Measurements from ENCODE around the gene ALG9. TPM values are rescaled to one million over a fixed set of nuclear protein-coding genes. Genes with fewer than 3 reads are reported as not detected.

Gene ALG9
- polyA plus RNA-seq, 3 donors = 7.4 to 7.9 (median 7.8) TPM

DNA sequence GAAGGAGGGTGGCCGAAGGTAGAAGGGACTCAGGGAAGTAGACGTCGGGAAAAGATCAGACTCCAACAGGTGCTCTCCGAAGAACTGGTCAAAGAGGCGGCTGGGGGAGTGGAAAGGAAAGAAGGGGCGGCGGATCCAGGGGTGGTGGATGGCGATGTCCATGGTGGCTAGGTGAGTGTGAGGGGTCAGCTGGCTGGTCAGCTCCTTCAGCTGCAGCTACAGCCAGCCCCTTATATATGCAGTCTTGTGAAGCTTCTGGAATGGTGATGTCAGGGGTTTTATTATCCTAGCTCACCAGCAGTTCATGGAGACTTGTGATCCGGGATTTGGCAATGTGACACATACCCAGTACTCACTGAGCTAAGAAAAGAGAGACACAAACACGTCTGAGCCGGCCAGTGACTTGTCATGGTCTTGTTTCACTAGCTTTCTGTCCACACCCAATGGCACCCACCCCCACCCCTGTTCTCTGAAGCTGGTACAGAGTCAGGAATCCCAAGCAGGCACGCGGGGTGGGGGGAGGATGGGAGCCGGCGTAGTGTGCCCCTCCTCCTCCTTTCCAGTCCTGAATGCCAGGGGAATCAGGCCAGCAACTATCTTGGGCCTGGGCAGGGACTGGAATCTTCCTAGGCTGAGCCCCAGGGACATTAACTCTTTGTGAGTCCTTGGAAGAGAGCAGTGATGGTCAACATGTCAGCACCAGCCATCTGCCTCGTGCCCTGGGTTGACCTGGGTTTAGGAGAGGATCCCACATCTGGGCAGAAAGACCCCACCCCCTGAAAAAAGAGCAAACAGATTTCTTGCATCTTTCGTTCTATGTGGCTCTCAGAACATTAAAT is 40.4 kb upstream of the ALG9 start, which contains the start of gene CRYAB:
Gene CRYAB (minus strand): TSS at position 208 of the 839 bp plus-strand sequence. CDS start 46 bp downstream, at position 162.
- 86% methylated on average over 6 of the region's 17 CpGs for WGBS (ENCODE audit: insufficient coverage)
- no peak within 1 kb of the TSS for H3K27ac ChIP-seq (ENCODE audit: low read depth in 1 of 2, low read length in 2 of 2)
- no peak within 1 kb of the TSS for H3K9ac ChIP-seq (ENCODE audit: insufficient read depth, low read length, poor library complexity, severe bottlenecking)
- no peak for DNase-seq
- H3K4me2 ChIP-seq (replicated peaks; ENCODE audit: extremely low read depth, low read length, poor library complexity, severe bottlenecking) = no peak within 1 kb of the TSS
- no peak within 1 kb of the TSS for H3K4me3 ChIP-seq (replicated peaks in 1 of 3; ENCODE audit: low read depth in 2 of 3, low read length in 3 of 3)
- H3K9me3 ChIP-seq (replicated peaks in 1 of 2; ENCODE audit: control insufficient read depth in 1 of 2, insufficient read depth in 1 of 2, low read length in 2 of 2) = no peaks in the 10 kb centered on the region
- Mint-ChIP-seq H3K27ac (no peak within 1 kb of the TSS), H3K4me3 (peak within 1 kb of the TSS in 1 of 2 donors; percentile 41), H3K27me3 (ENCODE audit: low read depth in 3 of 3) (peaks cover 47 to 58% (median 50%) of the 10 kb centered on the region in 3 donors), H3K9me3 (peaks cover 0 to 2% (median 0%) of the 10 kb centered on the region in 7 donors), H3K36me3 (no peaks in the 10 kb centered on the region), H3K4me1 (no peaks in the 10 kb centered on the region)
- H3K4me1 ChIP-seq (ENCODE audit: control insufficient read depth in 1 of 2, insufficient read depth in 2 of 2, low read length in 2 of 2) = no peaks in the 10 kb centered on the region
- intact Hi-C loops (cut with micrococcal nuclease) = no loop called here
- no peak within 1 kb of the TSS for H2AFZ ChIP-seq (ENCODE audit: insufficient read depth, low read depth, low read length, poor library complexity, severe bottlenecking)
- TF ChIP-seq, protein P1, sequence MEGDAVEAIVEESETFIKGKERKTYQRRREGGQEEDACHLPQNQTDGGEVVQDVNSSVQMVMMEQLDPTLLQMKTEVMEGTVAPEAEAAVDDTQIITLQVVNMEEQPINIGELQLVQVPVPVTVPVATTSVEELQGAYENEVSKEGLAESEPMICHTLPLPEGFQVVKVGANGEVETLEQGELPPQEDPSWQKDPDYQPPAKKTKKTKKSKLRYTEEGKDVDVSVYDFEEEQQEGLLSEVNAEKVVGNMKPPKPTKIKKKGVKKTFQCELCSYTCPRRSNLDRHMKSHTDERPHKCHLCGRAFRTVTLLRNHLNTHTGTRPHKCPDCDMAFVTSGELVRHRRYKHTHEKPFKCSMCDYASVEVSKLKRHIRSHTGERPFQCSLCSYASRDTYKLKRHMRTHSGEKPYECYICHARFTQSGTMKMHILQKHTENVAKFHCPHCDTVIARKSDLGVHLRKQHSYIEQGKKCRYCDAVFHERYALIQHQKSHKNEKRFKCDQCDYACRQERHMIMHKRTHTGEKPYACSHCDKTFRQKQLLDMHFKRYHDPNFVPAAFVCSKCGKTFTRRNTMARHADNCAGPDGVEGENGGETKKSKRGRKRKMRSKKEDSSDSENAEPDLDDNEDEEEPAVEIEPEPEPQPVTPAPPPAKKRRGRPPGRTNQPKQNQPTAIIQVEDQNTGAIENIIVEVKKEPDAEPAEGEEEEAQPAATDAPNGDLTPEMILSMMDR (IDR thresholded peaks at IDR 0.05) = no peak
- H4K20me1 ChIP-seq (ENCODE audit: insufficient read depth, low read length) = no peaks in the 10 kb centered on the region
- H3K36me3 ChIP-seq (replicated peaks in 1 of 2; ENCODE audit: control insufficient read depth in 1 of 2, insufficient read depth in 2 of 2, low read length in 2 of 2) = no peaks in the 10 kb centered on the region
- no peaks in the 10 kb centered on the region for H3K79me2 ChIP-seq (ENCODE audit: insufficient read depth, low read length)
- peaks cover 13 to 43% of the 10 kb centered on the region in 2 donors for H3K27me3 ChIP-seq (ENCODE audit: control insufficient read depth in 2 of 2, insufficient read depth in 2 of 2, low read length in 2 of 2)

DNA sequence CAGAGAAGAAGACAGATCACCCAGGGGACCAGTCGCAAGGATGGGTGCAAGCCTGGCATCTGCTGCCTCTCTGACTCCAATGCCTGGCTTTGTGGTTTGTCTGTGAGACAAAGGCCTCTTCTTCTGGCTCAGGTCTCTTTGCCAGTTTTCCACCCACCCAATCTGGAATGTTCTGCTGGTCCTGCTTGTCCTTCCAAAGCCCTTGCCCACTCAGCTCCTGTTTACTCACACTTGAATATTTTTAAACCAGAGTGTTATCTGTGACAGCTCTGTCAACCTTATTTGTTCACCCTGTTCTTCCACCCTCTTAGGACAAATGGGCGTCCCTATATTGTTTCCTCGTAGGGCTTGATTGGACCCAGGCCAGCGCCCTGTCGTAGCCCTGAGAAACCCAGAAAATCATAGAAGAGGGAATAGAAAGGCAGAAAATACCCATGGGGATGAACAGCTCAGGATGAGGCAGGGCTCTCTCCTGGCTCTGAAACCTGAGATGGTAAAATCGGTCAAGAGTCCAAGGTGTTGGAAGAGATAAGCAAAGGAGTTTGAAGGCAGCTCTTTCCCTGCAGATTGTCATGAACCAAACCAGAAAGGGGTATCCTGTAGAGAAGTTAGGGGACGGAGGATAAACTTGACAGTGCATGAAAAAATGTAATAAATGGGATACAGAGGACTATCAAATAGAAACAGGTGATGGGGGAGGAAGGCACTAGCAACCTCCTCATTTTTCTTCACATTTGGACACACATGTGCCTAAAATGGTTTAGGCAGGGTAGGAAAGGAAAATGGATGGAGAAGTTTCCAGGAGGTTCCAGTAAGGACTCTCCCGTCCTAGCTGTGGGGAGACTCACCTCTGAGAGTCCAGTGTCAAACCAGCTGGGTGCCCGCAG is 39.5 kb upstream of the ALG9 start:
- H3K27me3 Mint-ChIP-seq (ENCODE audit: low read depth in 3 of 3) = peaks cover 42 to 51% (median 44%) of the 10 kb centered on the region in 3 donors
- Histone ChIP-seq H3K4me1 (ENCODE audit: control insufficient read depth in 1 of 2, insufficient read depth in 2 of 2, low read length in 2 of 2) (no peaks in the 10 kb centered on the region), H3K27ac (ENCODE audit: low read depth in 1 of 2, low read length in 2 of 2) (no peak overlapping the region), H3K9me3 (replicated peaks in 1 of 2; ENCODE audit: control insufficient read depth in 1 of 2, insufficient read depth in 1 of 2, low read length in 2 of 2) (no peaks in the 10 kb centered on the region), H3K79me2 (ENCODE audit: insufficient read depth, low read length) (no peaks in the 10 kb centered on the region), H3K36me3 (replicated peaks in 1 of 2; ENCODE audit: control insufficient read depth in 1 of 2, insufficient read depth in 2 of 2, low read length in 2 of 2) (no peaks in the 10 kb centered on the region), H3K9ac (ENCODE audit: insufficient read depth, low read length, poor library complexity, severe bottlenecking) (no peak overlapping the region), H3K4me3 (replicated peaks in 1 of 3; ENCODE audit: low read depth in 2 of 3, low read length in 3 of 3) (no peak overlapping the region), H3K4me2 (replicated peaks; ENCODE audit: extremely low read depth, low read length, poor library complexity, severe bottlenecking) (no peak overlapping the region), H4K20me1 (ENCODE audit: insufficient read depth, low read length) (no peaks in the 10 kb centered on the region), H2AFZ (ENCODE audit: insufficient read depth, low read depth, low read length, poor library complexity, severe bottlenecking) (no peak overlapping the region), H3K27me3 (ENCODE audit: control insufficient read depth in 2 of 2, insufficient read depth in 2 of 2, low read length in 2 of 2) (peaks cover 13 to 41% of the 10 kb centered on the region in 2 donors)
- peaks cover 0 to 2% (median 2%) of the 10 kb centered on the region in 7 donors for H3K9me3 Mint-ChIP-seq
- H3K4me1 Mint-ChIP-seq = no peaks in the 10 kb centered on the region
- no peak overlapping the region for H3K27ac Mint-ChIP-seq
- peak overlapping the region in 1 of 2 donors; percentile 41 for H3K4me3 Mint-ChIP-seq
- H3K36me3 Mint-ChIP-seq = no peaks in the 10 kb centered on the region
- TF ChIP-seq, protein P1 (IDR thresholded peaks at IDR 0.05) = no peak
- 80% methylated on average over 8 of the region's 9 CpGs for WGBS (ENCODE audit: insufficient coverage)
- intact Hi-C loops (cut with micrococcal nuclease) = no loop called here
- no peak for DNase-seq
